Urinary bladder (tissue), 4 donors: Measurements from ENCODE around the gene TMEM165. TPM values are rescaled to one million over a fixed set of nuclear protein-coding genes. Genes with fewer than 3 reads are reported as not detected.
A peak's percentile ranks its signal among the peaks of the same experiment; 100 is the strongest.
"Not testable (repeated sequence)": the region's sequence is repeated elsewhere in the genome, so short reads cannot be mapped to it uniquely, and the experiment has no call there.

Experiments
- DNase-seq: peaks from one replicate; pipeline ENCODE4 v3.0.0-alpha.2; 2015; ENCODE audit errors: extremely low spot score
- H3K27ac ChIP-seq: one replicate; pipeline ENCODE4 v1.5.1; 2013; ENCODE audit warnings: low read depth, mild to moderate bottlenecking, moderate library complexity
- H3K36me3 ChIP-seq: one replicate; pipeline ENCODE4 v1.6.1; 2013; ENCODE audit warnings: mild to moderate bottlenecking, moderate library complexity; ENCODE audit not compliant: insufficient read depth
- H3K4me1 ChIP-seq: one replicate; pipeline ENCODE4 v1.6.1; 2013; ENCODE audit warnings: mild to moderate bottlenecking, moderate library complexity; ENCODE audit not compliant: insufficient read depth
- H3K4me3 ChIP-seq: one replicate; pipeline ENCODE4 v1.5.1; 2013; ENCODE audit warnings: low read depth, low read length
- WGBS: extraction: QIAGEN DNeasy Blood & Tissue Kit; methylation state at CpG from one replicate; pipeline ENCODE4 v1.1.7; 2013; 5-methylcytosine and 5-hydroxymethylcytosine counted together
- polyA plus RNA-seq: library from polyadenylated mRNA; stranded (reverse); fragments of 200-250 nt; gene quantifications from one replicate; pipeline ENCODE4 v1.2.3, GENCODE V29; 2013
- total RNA-seq: library from RNA; depleted of rRNA; stranded (reverse); fragments of >200 nt; gene quantifications from one replicate; pipeline ENCODE4 v1.2.3, GENCODE V29; 2014
- donor health status: healthy with polysubstance abuse.
- donor health status: healthy.

Gene TMEM165
- 172 TPM for total RNA-seq
- 64.9 TPM for polyA plus RNA-seq

GRCh38 chr4:55395529-55396307 is at the start of gene TMEM165:
TMEM165 (plus strand) TSS chr4:55395957; CDS start chr4:55396190, 233 bp downstream.
- WGBS, result under 1% methylated on average over 95 of the region's 95 CpGs
- no peaks in the 10 kb centered on the region for H3K4me1 ChIP-seq
- no peaks in the 10 kb centered on the region for H3K36me3 ChIP-seq
- peak within 1 kb of the TSS; percentile 92 for H3K4me3 ChIP-seq
- H3K27ac ChIP-seq, result peak within 1 kb of the TSS; percentile 99
- DNase-seq, result peak; percentile 64

GRCh38 chr4:55345980-55346850 is 49.5 kb upstream of the TMEM165 start, which contains the start of gene SRD5A3:
SRD5A3 (plus strand) TSS chr4:55346242; CDS start chr4:55346337, 95 bp downstream.
- Histone ChIP-seq H3K27ac (peak within 1 kb of the TSS; percentile 98), H3K4me1 (peaks cover 3% of the 10 kb centered on the region), H3K4me3 (peak within 1 kb of the TSS; percentile 73), H3K36me3 (no peaks in the 10 kb centered on the region)
- WGBS, result under 1% methylated on average over 95 of the region's 95 CpGs
- DNase-seq, result peak; percentile 40

GRCh38 chr4:55346851-55347255 is 48.9 kb upstream of the TMEM165 start:
- WGBS, result 37% methylated on average over 16 of the region's 16 CpGs
- peak overlapping the region; percentile 73 for H3K4me3 ChIP-seq

GRCh38 chr4:55347610-55348228 is 48.0 kb upstream of the TMEM165 start:
- peaks cover 3% of the 10 kb centered on the region for H3K4me1 ChIP-seq
- H3K36me3 ChIP-seq, result no peaks in the 10 kb centered on the region
- DNase-seq, result no peak
- no peak overlapping the region for H3K4me3 ChIP-seq
- no peak overlapping the region for H3K27ac ChIP-seq
- 96% methylated on average over 3 of the region's 3 CpGs for WGBS

More at GRCh38 chr4:55346851-55347255, 48.9 kb upstream of the TMEM165 start:
- DNase-seq, result no peak
- Histone ChIP-seq H3K36me3 (no peaks in the 10 kb centered on the region), H3K27ac (peak overlapping the region; percentile 98), H3K4me1 (peaks cover 3% of the 10 kb centered on the region)

GRCh38 chr4:55348466-55348865 is 47.3 kb upstream of the TMEM165 start:
- 43% methylated on average over 3 of the region's 3 CpGs for WGBS
- Histone ChIP-seq H3K27ac (no peak overlapping the region), H3K36me3 (no peaks in the 10 kb centered on the region), H3K4me1 (peaks cover 3% of the 10 kb centered on the region), H3K4me3 (no peak overlapping the region)
- DNase-seq, result no peak

- not testable (repeated sequence) for H3K4me3 ChIP-seq, H3K27ac ChIP-seq, H3K36me3 ChIP-seq, H3K4me1 ChIP-seq, DNase-seq
- WGBS, result 94% methylated on average over 10 of the region's 10 CpGs
Measured at GRCh38 chr4:55350870-55351269, 44.9 kb upstream of the TMEM165 start.

- Histone ChIP-seq H3K4me3 (no peak overlapping the region), H3K4me1 (peaks cover 4% of the 10 kb centered on the region), H3K27ac (no peak overlapping the region), H3K36me3 (no peaks in the 10 kb centered on the region)
- DNase-seq, result no peak
Measured at GRCh38 chr4:55351824-55352223, 43.9 kb upstream of the TMEM165 start.

- 98% methylated on average over 2 of the region's 2 CpGs for WGBS
- DNase-seq, result no peak
- no peak overlapping the region for H3K4me3 ChIP-seq
- H3K4me1 ChIP-seq, result peaks cover 2% of the 10 kb centered on the region
- no peak overlapping the region for H3K27ac ChIP-seq
- H3K36me3 ChIP-seq, result no peaks in the 10 kb centered on the region
Measured at GRCh38 chr4:55352726-55353125, 43.0 kb upstream of the TMEM165 start.

GRCh38 chr4:55353228-55353747 is 42.5 kb upstream of the TMEM165 start:
- H3K4me3 ChIP-seq, H3K36me3 ChIP-seq, H3K4me1 ChIP-seq, DNase-seq, H3K27ac ChIP-seq: not testable (repeated sequence)
- WGBS, result 93% methylated on average over 13 of the region's 13 CpGs

GRCh38 chr4:55354648-55355047 is 41.1 kb upstream of the TMEM165 start:
- 93% methylated on average over 8 of the region's 8 CpGs for WGBS
- no peak overlapping the region for H3K27ac ChIP-seq
- H3K4me1 ChIP-seq, result peaks cover 2% of the 10 kb centered on the region
- no peak for DNase-seq
- H3K4me3 ChIP-seq, result no peak overlapping the region
- no peaks in the 10 kb centered on the region for H3K36me3 ChIP-seq

GRCh38 chr4:55355555-55355954 is 40.2 kb upstream of the TMEM165 start:
- DNase-seq, result no peak
- Histone ChIP-seq H3K36me3 (no peaks in the 10 kb centered on the region), H3K27ac (no peak overlapping the region), H3K4me3 (no peak overlapping the region), H3K4me1 (peaks cover 2% of the 10 kb centered on the region)
- whole genome bisulfite sequencing, result 80% methylated on average over 6 of the region's 6 CpGs

- Histone ChIP-seq H3K27ac (no peak overlapping the region), H3K4me1 (peaks cover 2% of the 10 kb centered on the region), H3K4me3 (no peak overlapping the region), H3K36me3 (no peaks in the 10 kb centered on the region)
- 71% methylated on average over 5 of the region's 5 CpGs for WGBS
- no peak for DNase-seq
Measured at GRCh38 chr4:55356991-55357461, 38.7 kb upstream of the TMEM165 start.

GRCh38 chr4:55358246-55358645 is 37.5 kb upstream of the TMEM165 start:
- Histone ChIP-seq H3K27ac (no peak overlapping the region), H3K36me3 (no peaks in the 10 kb centered on the region), H3K4me1 (peaks cover 2% of the 10 kb centered on the region), H3K4me3 (no peak overlapping the region)
- no peak for DNase-seq
- WGBS, result over 99% methylated on average over 2 of the region's 2 CpGs
